Measurements from ENCODE around the gene RSKR. TPM values are rescaled to one million over a fixed set of nuclear protein-coding genes. Genes with fewer than 3 reads are reported as not detected.

Gene RSKR
- total and polyA plus RNA-seq, 2 donors from 2014 or later: 4.1 to 10.2 TPM

- DNase-seq (peak; percentile 95 to 97 (median 96)), FAIRE-seq (no peak)
- intact Hi-C loops (cut with DNase I): no loop called here
- Histone ChIP-seq H3K9ac (ENCODE audit: low read length in 3 of 3) (peak within 1 kb of the TSS; percentile 81 to 94 (median 86)), H3K9me3 (ENCODE audit: control insufficient read depth in 2 of 3, insufficient read depth in 1 of 3, low read length in 3 of 3) (no peaks in the 10 kb centered on the region), H3K27me3 (ENCODE audit: control insufficient read depth, insufficient read depth, low read length) (no peaks in the 10 kb centered on the region), H3K27ac (ENCODE audit: low read depth in 2 of 2, low read length in 2 of 2) (peak within 1 kb of the TSS; percentile 91 to 96), H3K4me3 (ENCODE audit: low read length in 3 of 3) (peak within 1 kb of the TSS; percentile 78 to 90 (median 81)), H3K4me1 (ENCODE audit: control insufficient read depth in 2 of 3, insufficient read depth in 2 of 3, low read depth in 1 of 3, low read length in 3 of 3) (peaks cover 0 to 12% (median 10%) of the 10 kb centered on the region in 3 donors), H3K36me3 (ENCODE audit: control insufficient read depth in 2 of 3, insufficient read depth in 3 of 3, low read length in 3 of 3) (no peaks in the 10 kb centered on the region)
- TF ChIP-seq, protein P1, sequence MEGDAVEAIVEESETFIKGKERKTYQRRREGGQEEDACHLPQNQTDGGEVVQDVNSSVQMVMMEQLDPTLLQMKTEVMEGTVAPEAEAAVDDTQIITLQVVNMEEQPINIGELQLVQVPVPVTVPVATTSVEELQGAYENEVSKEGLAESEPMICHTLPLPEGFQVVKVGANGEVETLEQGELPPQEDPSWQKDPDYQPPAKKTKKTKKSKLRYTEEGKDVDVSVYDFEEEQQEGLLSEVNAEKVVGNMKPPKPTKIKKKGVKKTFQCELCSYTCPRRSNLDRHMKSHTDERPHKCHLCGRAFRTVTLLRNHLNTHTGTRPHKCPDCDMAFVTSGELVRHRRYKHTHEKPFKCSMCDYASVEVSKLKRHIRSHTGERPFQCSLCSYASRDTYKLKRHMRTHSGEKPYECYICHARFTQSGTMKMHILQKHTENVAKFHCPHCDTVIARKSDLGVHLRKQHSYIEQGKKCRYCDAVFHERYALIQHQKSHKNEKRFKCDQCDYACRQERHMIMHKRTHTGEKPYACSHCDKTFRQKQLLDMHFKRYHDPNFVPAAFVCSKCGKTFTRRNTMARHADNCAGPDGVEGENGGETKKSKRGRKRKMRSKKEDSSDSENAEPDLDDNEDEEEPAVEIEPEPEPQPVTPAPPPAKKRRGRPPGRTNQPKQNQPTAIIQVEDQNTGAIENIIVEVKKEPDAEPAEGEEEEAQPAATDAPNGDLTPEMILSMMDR (IDR thresholded peaks at IDR 0.05; ENCODE audit: borderline replicate concordance, extremely low read depth, insufficient read depth): no peak
These were observed 15.1 kb downstream of the RSKR start, which contains the start of gene SPAG5 for GRCh38 chr17:28598799-28599310. Gene SPAG5, minus strand, starts transcription at chr17:28599025. Its CDS starts 79 bp downstream, at chr17:28598946.

GRCh38 chr17:28598389-28598788 lies 15.6 kb downstream of the RSKR start:
- Histone ChIP-seq H3K27ac (ENCODE audit: low read depth in 2 of 2, low read length in 2 of 2) (no peak overlapping the region), H3K36me3 (ENCODE audit: control insufficient read depth in 2 of 3, insufficient read depth in 3 of 3, low read length in 3 of 3) (no peaks in the 10 kb centered on the region), H3K9me3 (ENCODE audit: control insufficient read depth in 2 of 3, insufficient read depth in 1 of 3, low read length in 3 of 3) (no peaks in the 10 kb centered on the region), H3K4me1 (ENCODE audit: control insufficient read depth in 2 of 3, insufficient read depth in 2 of 3, low read depth in 1 of 3, low read length in 3 of 3) (peaks cover 0 to 12% (median 10%) of the 10 kb centered on the region in 3 donors), H3K4me3 (ENCODE audit: low read length in 3 of 3) (peak overlapping the region; percentile 58 to 85 (median 78)), H3K27me3 (ENCODE audit: control insufficient read depth, insufficient read depth, low read length) (no peaks in the 10 kb centered on the region), H3K9ac (ENCODE audit: low read length in 3 of 3) (peak overlapping the region in 1 of 3 donors; percentile 65)
- TF ChIP-seq, protein P1 (IDR thresholded peaks at IDR 0.05; ENCODE audit: borderline replicate concordance, extremely low read depth, insufficient read depth): no peak
- intact Hi-C loops (cut with DNase I): no loop called here
- DNase-seq: peak in 2 of 5 donors; percentile 15 to 56
- no peak for FAIRE-seq

DNA sequence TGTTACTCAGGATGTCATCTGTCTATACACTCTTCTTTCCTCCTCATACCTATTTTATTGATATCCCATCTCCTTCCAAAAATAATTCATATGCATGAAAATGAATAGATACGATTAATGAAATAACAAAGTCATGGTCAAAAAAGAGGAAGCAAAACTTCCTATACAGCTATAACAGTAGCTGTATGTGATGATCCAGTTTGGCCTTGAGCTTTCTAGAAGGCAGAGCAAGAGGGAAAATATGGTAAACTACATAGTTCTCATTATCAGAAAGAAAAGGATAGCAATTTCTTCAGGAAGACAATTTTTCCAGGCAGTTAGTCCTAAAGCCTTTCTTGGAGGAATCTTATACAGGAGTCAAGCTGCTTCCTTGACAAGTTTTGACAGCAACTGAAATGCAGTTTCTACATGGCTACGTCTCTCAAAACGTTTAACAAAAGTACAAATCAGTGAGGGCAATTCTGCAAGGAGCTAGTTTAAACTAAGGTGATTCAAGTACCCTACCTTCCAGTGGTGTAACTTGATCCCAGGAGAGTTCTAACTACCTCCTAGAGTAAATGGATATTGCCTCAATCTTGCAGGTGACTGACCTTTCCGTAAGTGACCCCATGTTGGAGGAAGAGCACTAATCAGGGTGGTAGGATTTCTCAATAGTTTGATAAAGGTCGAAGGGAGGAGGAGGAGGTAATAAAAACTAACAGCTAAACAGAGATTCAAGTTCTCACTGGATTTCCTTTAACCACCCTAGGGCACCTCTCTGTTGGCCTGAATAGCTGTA lies 16.2 kb downstream of the RSKR start:
- intact Hi-C loops (cut with DNase I): no loop called here
- peak in 1 of 5 donors; percentile 25 for DNase-seq
- H3K36me3 ChIP-seq (ENCODE audit: control insufficient read depth in 2 of 3, insufficient read depth in 3 of 3, low read length in 3 of 3): peaks cover 0 to 5% (median under 1%) of the 10 kb centered on the region in 3 donors
- H3K9me3 ChIP-seq (ENCODE audit: control insufficient read depth in 2 of 3, insufficient read depth in 1 of 3, low read length in 3 of 3): no peaks in the 10 kb centered on the region
- H3K9ac ChIP-seq (ENCODE audit: low read length in 3 of 3): peak overlapping the region in 1 of 3 donors; percentile 65
- peak overlapping the region in 2 of 3 donors; percentile 78 to 85 for H3K4me3 ChIP-seq (ENCODE audit: low read length in 3 of 3)
- H3K4me1 ChIP-seq (ENCODE audit: control insufficient read depth in 2 of 3, insufficient read depth in 2 of 3, low read depth in 1 of 3, low read length in 3 of 3): peaks cover 0 to 12% (median 10%) of the 10 kb centered on the region in 3 donors
- FAIRE-seq: no peak
- TF ChIP-seq, protein P1 (IDR thresholded peaks at IDR 0.05; ENCODE audit: borderline replicate concordance, extremely low read depth, insufficient read depth): no peak
- no peaks in the 10 kb centered on the region for H3K27me3 ChIP-seq (ENCODE audit: control insufficient read depth, insufficient read depth, low read length)
- H3K27ac ChIP-seq (ENCODE audit: low read depth in 2 of 2, low read length in 2 of 2): no peak overlapping the region
